Fibroblast of lung (primary cell): ENCODE measurements around the gene C2CD4C. TPM values are rescaled to one million over a fixed set of nuclear protein-coding genes. Genes with fewer than 3 reads are reported as not detected.
"Not testable (repeated sequence)": the region's sequence is repeated elsewhere in the genome, so short reads cannot be mapped to it uniquely, and the experiment has no call there.

ENCODE experiments used
- DNase-seq, 2 donors: peaks; one replicate each; pipeline versions ENCODE4 v3.0.0 to v3.0.0-alpha.2; 2010; ENCODE audit warnings: low read depth in 2 of 2
- H2AFZ ChIP-seq: 2 replicates; pipeline ENCODE4 v1.5.1; 2012; ENCODE audit warnings: low read length, control low read depth, inconsistent platforms
- H3K27ac ChIP-seq: 2 replicates; pipeline ENCODE4 v1.5.1; 2011; ENCODE audit warnings: low read length, control low read depth; ENCODE audit not compliant: insufficient read depth
- H3K27me3 ChIP-seq: 2 replicates; pipeline ENCODE4 v1.5.1; 2011; ENCODE audit warnings: mild to moderate bottlenecking, low read length; ENCODE audit not compliant: control insufficient read depth, insufficient read depth
- H3K36me3 ChIP-seq: 2 replicates; pipeline ENCODE4 v1.5.1; 2011; ENCODE audit warnings: low read length; ENCODE audit not compliant: control insufficient read depth, insufficient read depth
- H3K4me1 ChIP-seq: 2 replicates; pipeline ENCODE4 v1.5.1; 2011; ENCODE audit warnings: low read length; ENCODE audit not compliant: control insufficient read depth, insufficient read depth; ENCODE audit errors: extremely low read depth
- H3K4me2 ChIP-seq: 2 replicates; pipeline ENCODE4 v1.5.1; 2011; ENCODE audit warnings: low read length, control low read depth; ENCODE audit not compliant: insufficient read depth; ENCODE audit errors: extremely low read depth
- H3K4me3 ChIP-seq, 4 experiments: fragments of 200-600 bp in 1 of 4; sonication (generic) in 1 of 4; replicated peaks in 1 of 4; 2 replicates each; pipeline ENCODE4 v1.5.1; 2011 to 2016; ENCODE audit warnings: low read length in 4 of 4, low read depth in 3 of 4, mild to moderate bottlenecking in 3 of 4, control low read depth in 2 of 4, inconsistent platforms in 1 of 4, mixed read lengths in 1 of 4; ENCODE audit not compliant: insufficient read depth in 1 of 4; ENCODE audit errors: control extremely low read depth in 1 of 4
- H3K79me2 ChIP-seq: 2 replicates; pipeline ENCODE4 v1.5.1; 2012; ENCODE audit warnings: mild to moderate bottlenecking, low read length, inconsistent platforms; ENCODE audit not compliant: control insufficient read depth, insufficient read depth
- H3K9ac ChIP-seq: 2 replicates; pipeline ENCODE4 v1.5.1; 2011; ENCODE audit warnings: mild to moderate bottlenecking, low read length, control low read depth; ENCODE audit not compliant: insufficient read depth
- H3K9me3 ChIP-seq: 2 replicates; pipeline ENCODE4 v1.5.1; 2012; ENCODE audit warnings: low read depth, low read length; ENCODE audit not compliant: control insufficient read depth, insufficient read depth
- H4K20me1 ChIP-seq: 2 replicates; pipeline ENCODE4 v1.5.1; 2011; ENCODE audit warnings: low read length; ENCODE audit not compliant: control insufficient read depth, insufficient read depth; ENCODE audit errors: extremely low read depth
- CTCF ChIP-seq, 2 donors: IDR thresholded peaks in 1 of 2; conservative IDR thresholded peaks in 1 of 2; 1 replicate in 1 of 2; 2 replicates in 1 of 2; pipeline ENCODE4 v1.5.1; 2011 to 2012; ENCODE audit warnings: low read length in 2 of 2, control low read depth in 1 of 2, inconsistent platforms in 1 of 2, low read depth in 1 of 2, mild to moderate bottlenecking in 1 of 2
- EZH2 ChIP-seq: IDR thresholded peaks from 2 replicates; pipeline ENCODE4 v1.5.1; 2012; ENCODE audit warnings: low read length, control low read depth, mild to moderate bottlenecking; ENCODE audit errors: missing control alignments
- polyA plus RNA-seq, 2 donors: library from polyadenylated mRNA; depleted of rRNA in 1 of 2; stranded (reverse) in 1 of 2; unstranded in 1 of 2; fragments of >200 nt; gene quantifications; 2 replicates each; pipeline ENCODE4 v1.2.1, GENCODE V29; 2011 to 2012; ENCODE audit warnings: missing spikeins in 1 of 2
- total RNA-seq: library from RNA; depleted of rRNA; stranded (reverse); fragments of >200 nt; gene quantifications from 2 replicates; pipeline ENCODE4 v1.2.1, GENCODE V29; 2014

C2CD4C gene
- total and polyA plus RNA-seq, 2 donors (not counting 1 experiment from before 2014, with no cell fraction given): 0.17 TPM; not detected in 1

DNA sequence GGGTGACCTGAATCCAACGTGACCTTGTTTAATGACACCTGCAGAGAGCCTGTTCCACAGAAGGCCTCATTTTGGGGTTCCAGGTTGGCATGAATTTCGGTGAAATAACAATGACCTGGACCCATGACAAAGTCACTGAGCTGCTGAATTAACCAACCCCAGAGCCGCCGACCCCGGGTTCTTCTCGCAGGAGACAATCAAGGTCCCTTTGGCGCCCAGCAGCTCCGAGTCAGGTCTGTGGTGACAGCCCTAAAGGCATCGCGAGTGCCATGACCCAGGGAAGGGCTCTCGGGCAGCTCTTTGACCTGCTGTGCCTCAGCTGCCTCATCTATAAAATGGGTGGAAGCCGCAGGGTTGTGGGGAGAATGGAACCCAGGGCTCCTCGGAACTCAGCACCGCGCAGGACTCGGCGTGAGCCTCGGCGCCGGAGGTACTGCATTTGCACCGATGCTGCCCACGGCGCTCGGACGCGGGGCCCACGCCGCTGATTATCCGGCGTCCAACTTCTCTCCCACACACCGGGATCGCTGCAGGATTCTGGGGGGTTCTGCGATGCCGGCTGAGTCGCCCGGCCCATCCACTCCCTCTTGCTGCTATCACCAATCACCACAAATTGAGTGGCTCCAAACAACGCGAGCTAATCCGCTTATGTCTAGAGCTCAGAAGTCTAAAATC is 46.2 kb upstream of the C2CD4C start:
- Histone ChIP-seq H3K9ac (no peak overlapping the region), H3K9me3 (no peaks in the 10 kb centered on the region), H3K27ac (no peak overlapping the region), H2AFZ (no peak overlapping the region), H3K36me3 (no peaks in the 10 kb centered on the region), H3K4me3 (no peak overlapping the region), H3K27me3 (peaks cover 2% of the 10 kb centered on the region), H3K4me2 (no peak overlapping the region), H3K4me1 (no peaks in the 10 kb centered on the region), H4K20me1 (no peaks in the 10 kb centered on the region), H3K79me2 (no peaks in the 10 kb centered on the region)
- no peak for DNase-seq
- TF ChIP-seq EZH2 (no peak), CTCF (conservative IDR thresholded peaks at IDR 0.05 in 1 of 2, IDR thresholded peaks at IDR 0.05 in 1 of 2; ENCODE audit: low read depth in 1 of 2, low read length in 2 of 2) (no peak)

GRCh38 chr19:453606-454005 is 44.7 kb upstream of the C2CD4C start:
- Histone ChIP-seq H3K4me3 (no peak overlapping the region), H3K36me3 (no peaks in the 10 kb centered on the region), H3K4me2 (no peak overlapping the region), H3K27me3 (no peaks in the 10 kb centered on the region), H3K9me3 (no peaks in the 10 kb centered on the region), H3K4me1 (no peaks in the 10 kb centered on the region), H3K9ac (no peak overlapping the region), H3K27ac (no peak overlapping the region), H3K79me2 (no peaks in the 10 kb centered on the region), H4K20me1 (no peaks in the 10 kb centered on the region), H2AFZ (no peak overlapping the region)
- TF ChIP-seq EZH2 (no peak), CTCF (conservative IDR thresholded peaks at IDR 0.05 in 1 of 2, IDR thresholded peaks at IDR 0.05 in 1 of 2; ENCODE audit: low read depth in 1 of 2, low read length in 2 of 2) (no peak)
- no peak for DNase-seq

DNA sequence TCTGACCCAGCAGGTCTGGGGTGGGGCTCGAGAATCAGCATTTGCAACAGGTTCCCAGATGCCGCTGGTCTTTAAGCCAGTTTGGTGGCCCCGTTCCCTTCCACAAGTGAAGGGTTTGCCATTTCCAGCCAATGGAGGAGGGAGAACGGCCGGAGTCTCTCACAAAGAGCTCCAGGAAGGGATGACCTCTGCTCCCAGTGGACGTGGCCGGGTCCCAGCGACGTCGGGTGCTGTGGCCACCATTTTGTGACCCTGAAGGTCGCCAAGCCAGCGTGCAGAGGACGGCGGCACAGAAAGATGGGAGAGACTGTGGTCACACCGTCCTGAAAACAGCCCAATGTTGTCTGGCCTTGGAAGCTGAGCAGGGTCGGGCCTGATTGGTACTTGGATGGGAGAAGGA is 43.9 kb upstream of the C2CD4C start:
- Histone ChIP-seq H4K20me1 (no peaks in the 10 kb centered on the region), H3K27me3 (no peaks in the 10 kb centered on the region), H3K36me3 (no peaks in the 10 kb centered on the region), H3K4me1 (no peaks in the 10 kb centered on the region), H3K9ac (no peak overlapping the region), H3K4me2 (no peak overlapping the region), H2AFZ (no peak overlapping the region), H3K4me3 (no peak overlapping the region), H3K9me3 (no peaks in the 10 kb centered on the region), H3K79me2 (no peaks in the 10 kb centered on the region), H3K27ac (no peak overlapping the region)
- no peak for DNase-seq
- TF ChIP-seq EZH2 (no peak), CTCF (conservative IDR thresholded peaks at IDR 0.05 in 1 of 2, IDR thresholded peaks at IDR 0.05 in 1 of 2; ENCODE audit: low read depth in 1 of 2, low read length in 2 of 2) (no peak)

DNA sequence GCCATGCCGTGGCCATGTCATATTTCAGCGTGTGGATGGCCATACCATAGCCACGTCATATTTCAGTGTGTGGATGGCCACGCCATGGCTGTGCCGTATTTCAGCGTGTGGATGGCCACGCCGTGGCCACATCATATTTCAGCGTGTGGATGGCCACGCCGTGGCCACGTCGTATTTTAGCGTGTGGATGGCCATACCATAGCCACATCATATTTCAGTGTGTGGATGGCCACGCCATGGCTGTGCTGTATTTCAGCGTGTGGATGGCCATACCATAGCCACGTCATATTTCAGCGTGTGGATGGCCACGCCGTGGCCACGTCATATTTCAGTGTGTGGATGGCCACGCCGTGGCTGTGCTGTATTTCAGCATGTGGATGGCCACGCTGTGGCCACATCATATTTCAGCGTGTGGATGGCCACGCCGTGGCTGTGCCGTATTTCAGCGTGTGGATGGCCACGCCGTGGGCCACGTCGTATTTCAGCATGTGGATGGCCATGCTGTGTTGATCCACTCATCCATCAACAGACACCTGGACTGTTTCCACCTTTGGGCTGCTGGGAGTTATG is 42.0 kb upstream of the C2CD4C start:
- H3K27me3 ChIP-seq, H3K27ac ChIP-seq, H3K36me3 ChIP-seq, H3K79me2 ChIP-seq, H3K9ac ChIP-seq, H3K4me2 ChIP-seq, H3K9me3 ChIP-seq, H3K4me3 ChIP-seq, H3K4me1 ChIP-seq, H4K20me1 ChIP-seq, H2AFZ ChIP-seq, DNase-seq: not testable (repeated sequence)
